BLaER1 (cell line): Measurements from ENCODE around the gene ZBTB17.
"Not testable (repeated sequence)": the region's sequence is repeated elsewhere in the genome, so short reads cannot be mapped to it uniquely, and the experiment has no call there.

Source experiments
- H3K27ac ChIP-seq: shearing (Covaris generic); formaldehyde crosslinking; 2 replicates; pipeline ENCODE4 v1.8.1; 2022
- H3K27me3 ChIP-seq: shearing (Covaris generic); formaldehyde crosslinking; 2 replicates; pipeline ENCODE4 v1.8.1; 2022
- H3K36me3 ChIP-seq: shearing (Covaris generic); formaldehyde crosslinking; 2 replicates; pipeline ENCODE4 v1.8.1; 2022
- H3K4me1 ChIP-seq: shearing (Covaris generic); formaldehyde crosslinking; 2 replicates; pipeline ENCODE4 v1.8.1; 2022
- H3K4me2 ChIP-seq: shearing (Covaris generic); formaldehyde crosslinking; 2 replicates; pipeline ENCODE4 v1.8.1; 2022
- H3K4me3 ChIP-seq: shearing (Covaris generic); formaldehyde crosslinking; 2 replicates; pipeline ENCODE4 v1.8.1; 2022
- H3K9ac ChIP-seq: shearing (Covaris generic); formaldehyde crosslinking; 2 replicates; pipeline ENCODE4 v1.8.1; 2022
- H3K9me3 ChIP-seq: shearing (Covaris generic); formaldehyde crosslinking; 2 replicates; pipeline ENCODE4 v1.8.1; 2022
- H4K20me1 ChIP-seq: shearing (Covaris generic); formaldehyde crosslinking; 2 replicates; pipeline ENCODE4 v1.8.1; 2022
- Cebpa-rat ChIP-seq: shearing (Covaris generic); IDR thresholded peaks from 2 replicates; pipeline ENCODE4 v1.8.1; 2022

Gene ZBTB17

GRCh38 chr1:16011936-16012589 is 36.2 kb upstream of the ZBTB17 start:
- no peaks in the 10 kb centered on the region for H4K20me1 ChIP-seq
- no peak for TF ChIP-seq Cebpa-rat
- peaks cover 87% of the 10 kb centered on the region for H3K4me1 ChIP-seq
- peak overlapping the region; percentile 76; the same call in 1 of the 2 replicates for H3K9ac ChIP-seq
- no peaks in the 10 kb centered on the region for H3K36me3 ChIP-seq
- H3K4me2 ChIP-seq = peak overlapping the region; percentile 92
- peak overlapping the region; percentile 87 for H3K27ac ChIP-seq
- H3K27me3 ChIP-seq = no peaks in the 10 kb centered on the region
- peak overlapping the region; percentile 64; the same call in 1 of the 2 replicates for H3K4me3 ChIP-seq
- no peaks in the 10 kb centered on the region for H3K9me3 ChIP-seq

GRCh38 chr1:16010837-16011236 is 34.9 kb upstream of the ZBTB17 start:
- H3K9me3 ChIP-seq = no peaks in the 10 kb centered on the region
- no peak overlapping the region for H3K4me3 ChIP-seq
- H3K27ac ChIP-seq = no peak overlapping the region
- no peak for TF ChIP-seq Cebpa-rat
- peaks cover 87% of the 10 kb centered on the region for H3K4me1 ChIP-seq
- H3K4me2 ChIP-seq = no peak overlapping the region
- H3K9ac ChIP-seq = no peak overlapping the region
- no peaks in the 10 kb centered on the region for H3K36me3 ChIP-seq
- no peaks in the 10 kb centered on the region for H3K27me3 ChIP-seq
- H4K20me1 ChIP-seq = no peaks in the 10 kb centered on the region

- H3K27ac ChIP-seq = no peak overlapping the region
- no peaks in the 10 kb centered on the region for H4K20me1 ChIP-seq
- H3K9me3 ChIP-seq = no peaks in the 10 kb centered on the region
- H3K4me2 ChIP-seq = no peak overlapping the region
- no peak for TF ChIP-seq Cebpa-rat
- H3K9ac ChIP-seq = no peak overlapping the region
- no peaks in the 10 kb centered on the region for H3K27me3 ChIP-seq
- no peak overlapping the region for H3K4me3 ChIP-seq
- no peaks in the 10 kb centered on the region for H3K36me3 ChIP-seq
- H3K4me1 ChIP-seq = peaks cover 87% of the 10 kb centered on the region
Measured at GRCh38 chr1:16009678-16010077, 33.8 kb upstream of the ZBTB17 start.

- Histone ChIP-seq H3K36me3 (no peaks in the 10 kb centered on the region), H3K4me3 (no peak overlapping the region), H3K9ac (no peak overlapping the region), H3K27ac (no peak overlapping the region), H4K20me1 (no peaks in the 10 kb centered on the region), H3K4me2 (no peak overlapping the region), H3K9me3 (no peaks in the 10 kb centered on the region), H3K4me1 (peaks cover 87% of the 10 kb centered on the region), H3K27me3 (no peaks in the 10 kb centered on the region)
- TF ChIP-seq Cebpa-rat = no peak
Measured at GRCh38 chr1:16009030-16009460, 33.1 kb upstream of the ZBTB17 start.

- Histone ChIP-seq H3K9me3 (no peaks in the 10 kb centered on the region), H3K4me1 (peaks cover 85% of the 10 kb centered on the region), H3K27me3 (no peaks in the 10 kb centered on the region), H3K9ac (no peak overlapping the region), H4K20me1 (no peaks in the 10 kb centered on the region), H3K4me3 (no peak overlapping the region), H3K27ac (no peak overlapping the region), H3K4me2 (peak overlapping the region; percentile 93), H3K36me3 (no peaks in the 10 kb centered on the region)
- no peak for TF ChIP-seq Cebpa-rat
Measured at GRCh38 chr1:16007671-16008341, 31.9 kb upstream of the ZBTB17 start.

- H3K27ac ChIP-seq = peak overlapping the region; percentile 21; the same call in 1 of the 2 replicates
- peak overlapping the region; percentile 93 for H3K4me2 ChIP-seq
- no peaks in the 10 kb centered on the region for H4K20me1 ChIP-seq
- H3K36me3 ChIP-seq = no peaks in the 10 kb centered on the region
- H3K9me3 ChIP-seq = no peaks in the 10 kb centered on the region
- H3K27me3 ChIP-seq = no peaks in the 10 kb centered on the region
- peaks cover 75% of the 10 kb centered on the region for H3K4me1 ChIP-seq
- no peak overlapping the region for H3K9ac ChIP-seq
- H3K4me3 ChIP-seq = peak overlapping the region; percentile 18; the same call in 1 of the 2 replicates
- no peak for TF ChIP-seq Cebpa-rat
Measured at GRCh38 chr1:16006552-16007485, 30.9 kb upstream of the ZBTB17 start.

- H3K9ac ChIP-seq = peak overlapping the region; percentile 59
- no peak for TF ChIP-seq Cebpa-rat
- peak overlapping the region; percentile 65 for H3K27ac ChIP-seq
- H3K4me2 ChIP-seq = peak overlapping the region; percentile 93
- H3K27me3 ChIP-seq = no peaks in the 10 kb centered on the region
- no peaks in the 10 kb centered on the region for H4K20me1 ChIP-seq
- H3K4me3 ChIP-seq = peak overlapping the region; percentile 40
- H3K36me3 ChIP-seq = no peaks in the 10 kb centered on the region
- peaks cover 67% of the 10 kb centered on the region for H3K4me1 ChIP-seq
- H3K9me3 ChIP-seq = no peaks in the 10 kb centered on the region
Measured at GRCh38 chr1:16006010-16006409, 30.1 kb upstream of the ZBTB17 start.

GRCh38 chr1:16005597-16005996 is 29.7 kb upstream of the ZBTB17 start:
- peak overlapping the region; percentile 93 for H3K4me2 ChIP-seq
- no peaks in the 10 kb centered on the region for H3K9me3 ChIP-seq
- H3K36me3 ChIP-seq = no peaks in the 10 kb centered on the region
- peak overlapping the region; percentile 65 for H3K27ac ChIP-seq
- no peaks in the 10 kb centered on the region for H3K27me3 ChIP-seq
- peaks cover 63% of the 10 kb centered on the region for H3K4me1 ChIP-seq
- no peaks in the 10 kb centered on the region for H4K20me1 ChIP-seq
- H3K4me3 ChIP-seq = peak overlapping the region; percentile 40
- no peak for TF ChIP-seq Cebpa-rat
- peak overlapping the region; percentile 59 for H3K9ac ChIP-seq

GRCh38 chr1:16001274-16001673 is 25.4 kb upstream of the ZBTB17 start:
- H3K9ac ChIP-seq, H4K20me1 ChIP-seq, H3K4me3 ChIP-seq, H3K4me2 ChIP-seq, H3K27ac ChIP-seq, H3K27me3 ChIP-seq, H3K9me3 ChIP-seq, H3K36me3 ChIP-seq: not testable (repeated sequence)
- peaks cover 30% of the 10 kb centered on the region for H3K4me1 ChIP-seq

- Histone ChIP-seq H3K27me3 (no peaks in the 10 kb centered on the region), H3K27ac (no peak overlapping the region), H4K20me1 (no peaks in the 10 kb centered on the region), H3K36me3 (no peaks in the 10 kb centered on the region), H3K9ac (no peak overlapping the region), H3K4me3 (no peak overlapping the region), H3K9me3 (no peaks in the 10 kb centered on the region), H3K4me1 (peaks cover 6% of the 10 kb centered on the region), H3K4me2 (no peak overlapping the region)
- TF ChIP-seq Cebpa-rat = no peak
Measured at GRCh38 chr1:15998929-15999328, 23.0 kb upstream of the ZBTB17 start.
